GM19099 (cell line): ENCODE results near the gene TM7SF3.

Source experiments
- POLR2A ChIP-seq: IDR thresholded peaks from 3 replicates; pipeline ENCODE4 v1.6.1; 2011; ENCODE audit warnings: low read depth; ENCODE audit not compliant: insufficient read length; ENCODE audit errors: extremely low read depth

TM7SF3 gene

DNA sequence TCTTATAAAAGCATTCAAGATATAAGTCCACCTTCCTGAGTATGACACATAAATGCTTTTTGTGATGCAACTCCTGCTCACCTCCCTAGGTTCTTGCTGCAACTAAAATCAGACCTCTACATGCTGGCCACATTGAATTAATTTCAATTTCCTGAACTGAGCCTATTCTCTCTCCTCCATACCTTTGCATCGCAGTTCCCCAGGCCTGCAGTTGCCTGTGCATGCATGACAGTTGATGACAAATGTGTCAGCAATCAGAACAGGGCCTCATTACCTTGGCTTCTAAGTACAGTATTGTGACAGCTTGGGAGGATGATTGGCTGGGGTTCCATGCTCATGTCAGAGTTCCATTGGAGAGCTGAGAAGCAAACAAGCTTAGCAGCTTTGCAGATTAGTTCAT, 3.9 kb upstream of the TM7SF3 start:
- TF ChIP-seq POLR2A: no peak

DNA sequence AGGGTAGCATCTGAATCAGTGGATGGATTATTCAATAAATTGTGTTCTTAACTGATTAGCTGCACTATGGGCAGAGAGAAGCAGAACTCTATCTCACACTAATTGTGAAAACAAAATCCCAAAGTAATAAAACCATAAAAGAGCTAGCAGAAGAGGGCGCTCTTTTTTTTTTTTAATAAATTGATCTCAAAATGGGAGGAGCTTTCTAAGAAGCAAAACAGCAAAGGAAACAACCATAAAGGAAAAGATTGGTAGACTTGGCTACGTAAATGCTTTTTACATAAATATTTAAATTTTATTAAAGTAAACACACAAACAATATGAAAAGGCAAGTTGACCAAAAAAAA, 1.5 kb upstream of the TM7SF3 start:
- no peak for TF ChIP-seq POLR2A

DNA sequence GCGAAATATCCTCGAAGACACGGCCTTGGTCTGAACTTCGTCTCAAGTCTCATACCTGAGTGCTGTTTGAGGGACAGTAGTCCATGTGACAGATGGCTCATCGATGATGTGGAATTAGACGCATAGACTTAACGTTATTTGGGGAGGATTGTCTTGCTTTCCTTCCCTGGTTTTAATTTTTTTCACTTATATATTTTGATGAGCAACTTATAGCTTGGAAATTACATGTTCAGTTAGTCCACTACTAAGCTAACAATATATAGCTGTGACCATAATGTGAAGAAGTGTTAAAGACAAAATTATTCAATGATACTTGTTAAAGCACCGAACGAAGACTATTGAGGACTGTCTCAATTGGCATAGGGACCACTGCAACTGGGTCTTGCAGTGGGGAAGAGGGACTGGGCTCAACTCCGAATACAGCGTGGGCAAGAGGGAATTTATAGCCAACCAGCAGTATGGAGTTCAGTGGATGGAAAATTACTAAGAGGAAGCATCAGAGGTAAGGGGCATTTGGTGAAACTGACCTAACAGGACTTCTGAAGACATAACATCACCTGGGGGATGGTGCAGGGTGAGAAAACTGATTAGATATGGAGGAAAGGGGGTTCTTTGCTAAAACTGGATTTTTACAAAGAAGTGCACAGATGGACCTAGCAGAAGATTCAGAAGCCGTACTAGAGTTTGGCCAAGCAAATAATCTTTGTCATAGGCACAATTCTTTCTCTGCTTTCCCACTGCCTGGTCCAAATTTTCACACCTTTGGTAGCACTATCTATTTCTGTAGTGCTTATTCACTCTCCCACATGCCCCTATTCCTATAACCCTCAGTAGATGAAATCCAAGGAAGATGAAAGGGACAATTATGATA, 910 bp upstream of the TM7SF3 start:
- no peak for TF ChIP-seq POLR2A

DNA sequence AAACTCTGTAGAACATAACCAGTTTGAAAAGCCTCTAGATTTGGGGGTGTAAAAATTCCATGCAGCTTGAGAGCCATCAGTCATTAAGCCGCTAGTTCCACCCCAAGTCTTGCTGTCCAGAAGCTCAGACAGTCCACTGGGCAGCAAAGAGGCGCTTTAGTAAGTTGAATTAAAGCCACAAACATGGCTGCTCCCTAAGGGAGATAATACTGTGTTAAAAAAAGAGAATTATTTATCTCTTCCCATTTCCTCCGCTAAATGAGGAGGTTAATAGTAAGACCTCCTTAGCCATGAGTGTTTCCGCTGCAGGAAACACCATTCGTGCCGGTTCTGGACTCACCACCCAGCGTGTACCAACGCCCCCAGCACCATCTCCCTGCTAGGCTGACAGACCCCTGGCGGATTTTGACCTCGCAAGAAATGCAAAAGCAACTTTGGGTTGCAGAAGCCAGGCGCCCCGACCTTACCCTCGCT, 536 bp downstream of the TM7SF3 start:
- no peak for TF ChIP-seq POLR2A

DNA sequence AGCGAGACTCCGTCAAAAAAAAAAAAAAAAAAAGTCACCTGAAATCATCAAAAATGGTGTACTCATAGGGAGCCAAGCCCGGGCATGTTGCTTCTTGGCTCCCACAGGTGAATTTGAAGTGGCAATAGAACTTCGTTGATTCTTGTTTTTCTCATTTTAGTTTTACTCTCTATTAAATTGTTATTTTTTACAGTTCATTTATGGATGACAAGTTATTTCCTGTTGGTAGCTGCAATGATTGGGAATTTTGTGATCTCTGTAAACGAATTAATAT, 1.3 kb downstream of the TM7SF3 start:
- no peak for TF ChIP-seq POLR2A

DNA sequence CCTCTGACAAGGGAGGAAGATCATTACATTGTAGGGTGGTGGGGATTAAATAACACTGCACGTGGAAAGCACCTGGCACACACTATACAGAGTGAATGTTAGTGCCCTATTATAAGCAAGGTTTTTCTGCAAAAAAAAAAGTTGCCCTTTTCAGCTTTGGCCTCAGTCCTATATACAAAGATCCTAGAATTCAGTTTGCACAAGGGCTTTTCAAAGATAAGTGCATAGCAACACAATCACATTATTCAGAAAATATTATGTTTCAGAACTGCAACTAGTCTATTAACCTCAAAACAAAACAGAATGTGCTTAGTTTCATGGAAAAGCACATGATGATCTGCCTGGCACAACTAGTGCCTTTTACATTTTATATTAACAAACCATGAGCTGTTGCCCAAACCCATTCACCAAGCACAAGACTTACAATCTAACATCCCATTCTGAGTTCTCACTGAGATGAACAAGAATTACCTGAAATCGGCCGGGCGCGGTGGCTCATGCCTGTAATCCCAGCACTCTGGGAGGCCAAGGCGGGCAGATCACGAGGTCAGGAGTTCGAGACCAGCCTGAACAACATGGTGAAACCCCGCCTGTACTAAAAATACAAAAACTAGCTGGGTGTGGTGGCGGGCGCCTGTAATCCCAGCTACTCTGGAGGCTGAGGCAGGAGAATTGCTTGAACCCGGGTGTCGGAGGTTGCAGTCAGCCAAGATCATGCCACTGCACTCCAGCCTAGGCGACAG, 1.8 kb downstream of the TM7SF3 start:
- no peak for TF ChIP-seq POLR2A

DNA sequence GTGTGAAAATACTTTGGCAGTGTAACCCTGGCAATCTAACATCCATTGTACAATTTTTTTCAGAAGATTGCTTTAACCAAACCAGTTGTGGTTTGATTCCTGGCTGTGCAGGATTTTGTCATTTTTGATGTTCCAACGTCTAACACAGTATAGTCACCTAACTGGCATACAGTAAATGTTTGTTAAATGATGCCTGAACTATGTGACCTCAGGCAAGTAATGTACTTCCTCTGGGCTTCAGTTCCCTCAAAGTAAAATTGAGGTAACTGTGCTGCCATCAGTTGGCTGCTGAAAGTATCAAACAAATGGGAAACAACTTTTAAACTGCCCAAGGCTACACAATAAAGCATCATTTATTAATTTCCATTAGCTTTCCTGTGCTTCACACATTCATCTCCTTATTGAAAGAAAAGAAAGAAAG, 4.3 kb downstream of the TM7SF3 start:
- TF ChIP-seq POLR2A: no peak

DNA sequence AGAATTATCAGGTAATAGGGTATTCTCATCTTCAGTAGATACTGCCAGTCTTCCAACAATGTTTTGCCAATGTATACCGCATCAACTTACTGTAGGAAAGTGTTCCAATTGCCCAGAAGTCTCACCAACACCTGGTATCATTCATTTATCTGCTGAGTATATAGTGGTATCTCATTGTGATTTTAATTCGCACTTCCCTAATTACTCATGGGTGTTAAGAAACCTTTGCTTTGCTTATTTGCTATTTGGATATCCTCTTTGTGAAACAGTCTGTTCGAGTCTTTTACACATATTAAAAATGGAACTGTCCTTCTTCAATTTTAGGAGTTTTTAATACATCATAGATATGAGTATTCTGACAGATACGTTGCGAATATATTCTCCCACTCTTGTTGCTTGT, 6.1 kb downstream of the TM7SF3 start:
- TF ChIP-seq POLR2A: no peak

DNA sequence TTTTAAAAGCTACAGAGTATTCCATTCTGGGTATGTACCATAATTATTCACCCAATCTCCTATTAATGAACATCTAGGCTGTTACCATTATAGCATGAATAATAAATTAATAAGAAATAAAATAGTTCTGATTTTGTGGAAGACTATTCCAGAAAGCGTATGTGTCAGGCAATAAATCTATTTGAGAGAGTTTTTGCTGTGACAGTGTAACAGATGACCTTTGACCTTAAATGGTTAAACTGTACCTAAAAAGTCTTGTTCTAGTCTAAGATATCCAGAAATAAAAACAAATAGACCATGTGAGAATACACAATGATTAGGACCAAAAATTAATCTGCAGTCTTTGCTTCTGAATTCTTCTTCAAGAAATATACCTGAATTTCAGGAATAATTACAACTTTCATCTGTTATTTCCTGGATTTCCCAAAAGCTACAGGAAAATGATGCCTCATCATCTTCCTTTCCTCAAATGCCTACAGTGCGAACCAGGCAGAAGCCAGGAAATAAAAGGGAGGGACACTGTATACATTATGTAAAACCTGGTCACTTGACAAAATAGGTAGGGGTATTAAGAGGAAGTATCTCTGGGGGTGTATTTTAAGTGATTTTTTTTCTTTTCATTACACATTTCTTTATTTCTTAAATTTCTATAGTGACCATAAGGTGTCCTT, 7.3 kb downstream of the TM7SF3 start:
- TF ChIP-seq POLR2A: no peak

DNA sequence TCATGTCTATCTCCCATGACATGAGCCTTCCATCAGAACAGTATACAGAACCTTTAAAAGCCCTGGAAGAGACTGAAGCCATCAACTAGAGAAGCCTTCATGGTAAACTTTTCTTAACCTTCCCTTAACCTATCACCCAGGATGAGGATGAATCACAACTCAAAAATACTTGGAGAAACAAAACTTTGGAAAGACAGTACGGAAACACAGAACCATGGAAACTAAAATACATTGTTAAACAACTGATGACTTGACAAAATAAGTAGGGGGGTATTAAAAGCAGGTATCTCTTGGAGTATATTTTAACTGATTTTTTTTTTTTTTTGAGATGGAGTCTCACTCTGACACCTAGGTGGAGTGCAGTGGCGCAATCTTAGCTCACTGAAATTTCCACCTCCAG, 8.7 kb downstream of the TM7SF3 start:
- TF ChIP-seq POLR2A: no peak

DNA sequence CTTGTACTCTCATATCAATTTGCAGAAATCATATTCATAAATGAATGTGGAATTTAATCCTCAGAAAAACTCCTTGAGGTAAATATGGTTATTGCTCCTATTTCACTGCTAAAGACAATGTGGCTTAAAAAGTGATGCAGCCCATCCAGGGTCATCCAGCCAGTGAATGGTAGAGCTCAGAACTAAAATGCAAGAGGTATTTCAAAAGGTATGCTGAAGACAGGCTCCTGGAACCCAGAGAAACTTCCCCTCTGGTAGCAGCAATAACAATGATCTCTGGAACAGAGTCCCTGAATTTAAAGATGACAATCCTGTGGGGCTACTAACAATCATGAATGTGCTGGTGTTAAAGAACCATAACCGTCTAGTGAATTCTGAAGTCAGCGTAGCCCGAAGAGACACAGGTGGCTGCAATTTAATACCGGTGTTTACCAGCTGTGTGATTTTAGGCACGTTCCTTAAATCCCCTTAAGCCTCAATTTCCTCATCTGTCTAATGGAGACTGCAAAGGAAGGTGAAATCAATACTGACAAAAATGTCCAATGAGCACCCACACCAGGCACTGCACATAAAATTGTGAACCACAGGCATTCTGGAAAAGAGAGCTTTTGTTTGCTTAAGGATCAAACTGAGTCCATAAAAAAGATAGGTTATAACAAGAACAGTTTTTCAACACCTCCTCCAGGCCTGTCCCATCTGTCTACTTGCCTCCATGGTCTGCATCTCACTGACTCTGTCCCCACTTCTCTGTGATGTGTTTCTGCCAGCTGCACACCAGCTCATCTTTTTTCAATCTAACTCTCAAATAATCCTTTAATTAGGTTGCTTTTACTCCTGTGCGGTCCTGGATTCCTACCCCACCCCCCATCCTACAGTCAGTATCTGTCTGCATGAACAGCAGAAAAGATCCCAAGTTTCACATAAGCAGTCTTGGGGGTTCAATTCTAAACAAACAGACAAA, 10.5 kb downstream of the TM7SF3 start:
- TF ChIP-seq POLR2A: no peak

DNA sequence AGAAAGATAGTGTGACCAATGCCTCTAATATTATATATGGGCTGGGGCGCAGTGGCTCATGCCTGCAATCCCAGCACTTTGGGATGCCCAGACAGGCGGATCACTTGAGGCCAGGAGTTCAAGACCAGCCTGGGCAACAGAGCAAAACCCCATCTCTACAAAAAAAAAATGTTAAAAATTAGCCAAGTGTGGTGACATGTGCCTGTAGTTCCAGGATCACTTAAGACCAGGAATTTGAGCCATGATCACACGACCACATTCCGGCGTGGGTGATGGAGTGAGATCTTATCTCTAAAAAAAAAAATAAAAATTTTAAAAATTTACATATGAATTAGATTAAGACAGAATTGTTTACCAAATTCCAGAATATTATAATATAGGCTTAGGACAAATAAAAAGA, 12.0 kb downstream of the TM7SF3 start:
- TF ChIP-seq POLR2A: no peak

DNA sequence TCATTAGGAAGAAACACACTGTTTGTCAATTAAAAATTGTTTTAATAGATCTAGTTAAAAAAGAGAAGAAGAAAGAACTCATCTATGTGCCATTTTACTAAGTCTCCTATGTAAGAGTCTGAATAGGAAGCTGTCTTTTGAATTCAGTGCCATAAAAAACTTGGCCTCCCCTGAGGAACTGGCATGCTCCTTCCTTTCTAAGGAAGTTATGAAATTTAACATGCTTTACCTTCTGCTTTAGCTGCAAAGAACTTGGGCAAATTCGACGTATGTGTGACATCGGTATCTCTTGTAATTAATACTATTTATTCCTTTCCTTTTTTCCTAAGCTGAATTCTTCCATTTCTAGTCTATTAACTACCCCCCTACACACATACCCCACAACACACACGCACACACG, 12.5 kb downstream of the TM7SF3 start:
- no peak for TF ChIP-seq POLR2A

DNA sequence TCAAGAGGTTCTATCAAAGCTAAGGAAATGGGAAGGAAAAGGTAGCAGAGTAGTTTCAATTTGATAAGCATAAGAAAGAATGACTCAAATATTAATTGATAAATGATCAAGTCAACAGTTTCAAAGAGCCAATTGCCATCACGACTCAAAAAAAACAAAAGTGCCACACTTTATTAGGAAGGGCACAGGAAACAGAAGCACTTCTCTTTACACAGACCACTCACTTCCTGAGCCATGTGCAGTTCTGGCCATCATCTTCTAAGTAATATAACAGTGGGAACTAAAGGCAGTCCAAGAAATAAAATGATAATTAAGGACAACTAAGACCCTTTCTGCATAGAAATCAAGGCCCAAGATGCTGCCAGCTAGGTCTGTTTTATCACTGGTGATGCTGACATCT, 13.2 kb downstream of the TM7SF3 start:
- TF ChIP-seq POLR2A: no peak

DNA sequence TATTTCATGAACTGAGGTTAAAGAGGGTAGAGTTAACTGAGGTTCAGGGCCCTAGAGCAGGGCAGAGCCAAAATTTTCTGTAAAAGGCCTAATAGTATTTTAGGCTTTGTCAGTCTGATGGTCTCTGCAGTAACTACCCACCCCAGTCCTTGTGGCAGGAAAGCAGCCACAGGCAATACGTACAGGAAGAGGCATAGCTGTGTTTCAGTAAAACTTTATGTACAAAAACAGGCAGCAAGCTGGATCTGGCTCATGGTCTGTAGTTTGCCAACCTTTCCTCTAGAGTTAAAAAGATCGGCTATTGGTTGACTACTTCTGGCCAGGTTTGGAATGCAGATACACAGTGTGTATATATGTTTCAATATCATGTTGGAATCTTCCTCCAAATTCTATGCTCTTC, 17.2 kb downstream of the TM7SF3 start:
- no peak for TF ChIP-seq POLR2A
